Natural killer cell (primary cell): ENCODE results near the gene PDE9A. TPM values are rescaled to one million over a fixed set of nuclear protein-coding genes. Genes with fewer than 3 reads are reported as not detected.

Experiments used
- ATAC-seq, 3 donors: fragments of 150-1000 bp in 2 of 3; fragments of 200-7000 bp in 1 of 3; cut with Tn5 transposase; 1 replicate in 1 of 3; 2 replicates in 2 of 3; pipeline ENCODE4 v1.10.0; 2021; ENCODE audit warnings: mild to moderate bottlenecking in 2 of 3, moderate library complexity in 2 of 3
- DNase-seq, 2 donors: peaks; one replicate each; pipeline versions ENCODE4 v3.0.0 to v3.0.0-alpha.2; 2013 to 2021; ENCODE audit warnings: mixed read lengths in 1 of 2
- H3K27ac ChIP-seq: one replicate; pipeline ENCODE4 v1.5.1; 2013; ENCODE audit warnings: mild to moderate bottlenecking, low read length
- H3K27me3 ChIP-seq: one replicate; pipeline ENCODE4 v1.6.1; 2013; ENCODE audit warnings: low read length; ENCODE audit not compliant: control insufficient read depth, insufficient read depth
- H3K36me3 ChIP-seq: one replicate; pipeline ENCODE4 v1.6.1; 2013; ENCODE audit warnings: low read length; ENCODE audit not compliant: control insufficient read depth, insufficient read depth
- H3K4me1 ChIP-seq: one replicate; pipeline ENCODE4 v1.6.1; 2013; ENCODE audit warnings: low read length; ENCODE audit not compliant: control insufficient read depth, insufficient read depth
- H3K4me3 ChIP-seq: one replicate; pipeline ENCODE4 v1.5.1; 2013; ENCODE audit warnings: low read length
- H3K9me3 ChIP-seq: one replicate; pipeline ENCODE4 v1.6.1; 2013; ENCODE audit warnings: low read length; ENCODE audit not compliant: control insufficient read depth, insufficient read depth
- H3K27ac Mint-ChIP-seq, 2 donors: one replicate each; pipeline ENCODE4 v1.8.0; 2022; ENCODE audit warnings: mild to moderate bottlenecking in 2 of 2, mixed read lengths in 2 of 2, moderate library complexity in 1 of 2
- H3K27me3 Mint-ChIP-seq, 2 donors: one replicate each; pipeline ENCODE4 v1.8.0; 2022; ENCODE audit warnings: low read depth in 2 of 2, mixed read lengths in 2 of 2
- H3K36me3 Mint-ChIP-seq: one replicate; pipeline ENCODE4 v1.8.0; 2022; ENCODE audit warnings: mixed read lengths
- H3K4me1 Mint-ChIP-seq, 2 donors: one replicate each; pipeline ENCODE4 v1.8.0; 2022; ENCODE audit warnings: mixed read lengths in 2 of 2
- H3K4me3 Mint-ChIP-seq: one replicate; pipeline ENCODE4 v1.8.0; 2022; ENCODE audit warnings: mild to moderate bottlenecking, moderate library complexity, mixed read lengths
- H3K9me3 Mint-ChIP-seq, 2 donors: one replicate each; pipeline ENCODE4 v1.8.0; 2022; ENCODE audit warnings: mixed read lengths in 2 of 2
- WGBS: methylation state at CpG from one replicate; pipeline ENCODE4 v1.1.7; 2013; ENCODE audit warnings: missing lambda C conversion rate; ENCODE audit not compliant: insufficient coverage; 5-methylcytosine and 5-hydroxymethylcytosine counted together
- intact Hi-C: fragments of 100-400 bp; cut with micrococcal nuclease; formaldehyde crosslinking; loops from one replicate; pipeline ENCODE4 v1.14.2; 2022
- total RNA-seq, 4 donors: library from RNA; stranded (reverse); fragments of 120-200 nt in 1 of 4; gene quantifications; one replicate each; pipeline versions ENCODE4 v1.2.3 to v1.2.4, GENCODE V29; 2013 to 2022
- TF ChIP-seq, protein P1 (sequence below): fragments of 200-600 bp; IDR thresholded peaks from one replicate; pipeline ENCODE4 v1.8.0; 2022; ENCODE audit warnings: antibody characterized with exemption

Gene PDE9A
- total RNA-seq, 3 donors from 2014 or later (not counting 1 experiment from before 2014, with no cell fraction given) = 1.0 to 4.1 (median 1.2) TPM

DNA sequence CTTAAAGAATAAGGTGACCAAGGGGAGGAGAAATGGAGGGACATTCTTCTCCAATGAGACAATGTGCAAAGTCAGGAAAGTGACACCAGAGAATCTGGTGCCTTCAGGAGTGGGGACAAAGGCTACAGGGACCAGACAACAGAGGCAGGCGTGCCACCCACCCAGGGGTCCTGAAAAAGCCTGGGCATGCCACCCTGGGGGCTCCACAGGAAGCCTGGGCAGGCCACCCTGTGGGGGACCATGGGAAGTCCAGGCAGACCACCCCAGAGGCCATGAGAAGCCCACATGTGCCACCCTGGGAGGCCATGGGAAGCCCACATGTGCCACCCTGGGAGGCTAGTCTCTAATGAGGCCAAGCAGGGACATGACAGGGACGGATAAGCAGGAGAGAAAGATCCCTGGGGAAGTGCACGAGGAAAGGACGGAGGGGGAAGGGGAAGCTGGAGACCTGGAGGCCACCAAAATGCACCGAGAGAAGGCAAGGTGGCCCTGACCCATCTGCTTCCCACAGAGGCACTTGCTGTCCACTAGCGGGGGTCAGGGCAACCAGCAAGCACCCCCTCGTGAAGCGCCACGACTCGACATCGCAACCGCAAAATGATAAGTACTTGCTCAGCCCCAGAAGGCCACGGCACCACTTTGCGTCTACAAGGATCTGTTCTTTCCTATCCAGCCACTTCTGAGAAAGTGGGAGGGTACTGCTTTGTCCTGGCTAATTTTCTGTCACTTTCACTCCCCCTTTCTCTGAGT lies 7.2 kb upstream of the PDE9A start:
- H3K4me1 Mint-ChIP-seq = no peaks in the 10 kb centered on the region
- 87% methylated on average over 14 of the region's 14 CpGs for WGBS

DNA sequence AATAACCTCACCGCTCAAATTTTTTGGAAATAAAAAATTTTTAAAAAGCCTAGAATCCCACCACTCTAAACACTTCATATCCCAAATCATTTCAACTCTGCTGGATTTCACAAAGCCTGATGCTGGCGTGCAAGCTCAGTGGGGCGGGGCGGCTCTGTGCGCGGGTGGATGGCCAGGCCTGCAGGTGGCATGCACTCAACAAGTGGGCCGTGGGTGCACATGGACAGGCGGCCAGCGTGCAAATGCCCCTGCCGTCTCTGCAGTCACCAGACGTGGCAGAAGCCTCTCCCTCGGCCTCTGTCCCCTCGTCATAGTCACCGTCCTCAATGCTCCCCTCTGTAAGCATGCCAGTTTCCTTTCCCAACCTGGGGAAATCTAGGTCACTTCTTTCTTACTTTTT lies 6.6 kb upstream of the PDE9A start:
- H3K4me3 ChIP-seq = no peak overlapping the region
- Mint-ChIP-seq H3K4me3 (no peak overlapping the region), H3K4me1 (no peaks in the 10 kb centered on the region), H3K27me3 (peaks cover 10 to 18% of the 10 kb centered on the region in 2 donors), H3K9me3 (no peaks in the 10 kb centered on the region), H3K27ac (no peak overlapping the region), H3K36me3 (no peaks in the 10 kb centered on the region)
- H3K4me1 ChIP-seq = no peaks in the 10 kb centered on the region
- no peak for ATAC-seq
- H3K27me3 ChIP-seq = no peaks in the 10 kb centered on the region
- 91% methylated on average over 14 of the region's 14 CpGs for WGBS
- no peaks in the 10 kb centered on the region for H3K9me3 ChIP-seq
- H3K36me3 ChIP-seq = no peaks in the 10 kb centered on the region
- TF ChIP-seq, protein P1, sequence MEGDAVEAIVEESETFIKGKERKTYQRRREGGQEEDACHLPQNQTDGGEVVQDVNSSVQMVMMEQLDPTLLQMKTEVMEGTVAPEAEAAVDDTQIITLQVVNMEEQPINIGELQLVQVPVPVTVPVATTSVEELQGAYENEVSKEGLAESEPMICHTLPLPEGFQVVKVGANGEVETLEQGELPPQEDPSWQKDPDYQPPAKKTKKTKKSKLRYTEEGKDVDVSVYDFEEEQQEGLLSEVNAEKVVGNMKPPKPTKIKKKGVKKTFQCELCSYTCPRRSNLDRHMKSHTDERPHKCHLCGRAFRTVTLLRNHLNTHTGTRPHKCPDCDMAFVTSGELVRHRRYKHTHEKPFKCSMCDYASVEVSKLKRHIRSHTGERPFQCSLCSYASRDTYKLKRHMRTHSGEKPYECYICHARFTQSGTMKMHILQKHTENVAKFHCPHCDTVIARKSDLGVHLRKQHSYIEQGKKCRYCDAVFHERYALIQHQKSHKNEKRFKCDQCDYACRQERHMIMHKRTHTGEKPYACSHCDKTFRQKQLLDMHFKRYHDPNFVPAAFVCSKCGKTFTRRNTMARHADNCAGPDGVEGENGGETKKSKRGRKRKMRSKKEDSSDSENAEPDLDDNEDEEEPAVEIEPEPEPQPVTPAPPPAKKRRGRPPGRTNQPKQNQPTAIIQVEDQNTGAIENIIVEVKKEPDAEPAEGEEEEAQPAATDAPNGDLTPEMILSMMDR = no peak
- DNase-seq = no peak
- H3K27ac ChIP-seq = no peak overlapping the region
- intact Hi-C loops = no loop called here

More for the DNA sequence above, 7.2 kb upstream of the PDE9A start:
- no peak for DNase-seq
- no peaks in the 10 kb centered on the region for H3K4me1 ChIP-seq
- Mint-ChIP-seq H3K27me3 (peaks cover 4 to 17% of the 10 kb centered on the region in 2 donors), H3K27ac (no peak overlapping the region), H3K9me3 (no peaks in the 10 kb centered on the region), H3K36me3 (no peaks in the 10 kb centered on the region), H3K4me3 (no peak overlapping the region)
- TF ChIP-seq, protein P1 = no peak
- intact Hi-C loops = no loop called here
- H3K36me3 ChIP-seq = no peaks in the 10 kb centered on the region
- H3K27me3 ChIP-seq = no peaks in the 10 kb centered on the region
- H3K4me3 ChIP-seq = no peak overlapping the region
- H3K9me3 ChIP-seq = no peaks in the 10 kb centered on the region
- ATAC-seq = no peak
- no peak overlapping the region for H3K27ac ChIP-seq

DNA sequence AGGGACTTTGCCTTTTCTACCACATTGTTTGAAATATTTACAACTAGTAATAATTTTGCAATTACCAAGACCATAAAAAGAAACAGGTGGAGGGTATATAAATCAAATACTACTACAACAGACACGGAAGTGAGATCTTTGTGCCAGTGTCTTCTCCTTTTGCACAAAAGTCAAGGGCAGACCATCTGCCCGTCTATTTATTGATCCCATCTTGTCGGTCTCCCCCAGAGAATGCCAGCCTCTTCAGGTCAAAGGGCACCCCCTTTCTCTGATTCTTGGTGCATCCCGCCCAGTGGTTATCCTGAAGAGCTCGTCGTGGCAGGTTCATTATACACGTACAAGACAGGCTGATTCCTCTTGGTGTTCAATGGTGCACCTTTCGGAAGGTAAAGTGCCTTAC lies 4.8 kb upstream of the PDE9A start:
- Histone ChIP-seq H3K36me3 (no peaks in the 10 kb centered on the region), H3K27ac (no peak overlapping the region), H3K4me3 (no peak overlapping the region), H3K4me1 (peaks cover 6% of the 10 kb centered on the region), H3K27me3 (peaks cover 10% of the 10 kb centered on the region), H3K9me3 (no peaks in the 10 kb centered on the region)
- no peaks in the 10 kb centered on the region for H3K9me3 Mint-ChIP-seq
- intact Hi-C loops = no loop called here
- H3K4me1 Mint-ChIP-seq = peaks cover 0 to 6% of the 10 kb centered on the region in 2 donors
- no peak overlapping the region for H3K27ac Mint-ChIP-seq
- 94% methylated on average over 8 of the region's 8 CpGs for WGBS
- H3K4me3 Mint-ChIP-seq = no peak overlapping the region
- H3K36me3 Mint-ChIP-seq = no peaks in the 10 kb centered on the region
- TF ChIP-seq, protein P1 = no peak
- DNase-seq (no peak), ATAC-seq (no peak)
- peaks cover 16 to 25% of the 10 kb centered on the region in 2 donors for H3K27me3 Mint-ChIP-seq
